ENCODE results near the gene GRB2. TPM values are rescaled to one million over a fixed set of nuclear protein-coding genes. Genes with fewer than 3 reads are reported as not detected.

GRB2 gene
- total RNA-seq, 2 experiments from 2014 or later, result 167 to 179 TPM

DNA sequence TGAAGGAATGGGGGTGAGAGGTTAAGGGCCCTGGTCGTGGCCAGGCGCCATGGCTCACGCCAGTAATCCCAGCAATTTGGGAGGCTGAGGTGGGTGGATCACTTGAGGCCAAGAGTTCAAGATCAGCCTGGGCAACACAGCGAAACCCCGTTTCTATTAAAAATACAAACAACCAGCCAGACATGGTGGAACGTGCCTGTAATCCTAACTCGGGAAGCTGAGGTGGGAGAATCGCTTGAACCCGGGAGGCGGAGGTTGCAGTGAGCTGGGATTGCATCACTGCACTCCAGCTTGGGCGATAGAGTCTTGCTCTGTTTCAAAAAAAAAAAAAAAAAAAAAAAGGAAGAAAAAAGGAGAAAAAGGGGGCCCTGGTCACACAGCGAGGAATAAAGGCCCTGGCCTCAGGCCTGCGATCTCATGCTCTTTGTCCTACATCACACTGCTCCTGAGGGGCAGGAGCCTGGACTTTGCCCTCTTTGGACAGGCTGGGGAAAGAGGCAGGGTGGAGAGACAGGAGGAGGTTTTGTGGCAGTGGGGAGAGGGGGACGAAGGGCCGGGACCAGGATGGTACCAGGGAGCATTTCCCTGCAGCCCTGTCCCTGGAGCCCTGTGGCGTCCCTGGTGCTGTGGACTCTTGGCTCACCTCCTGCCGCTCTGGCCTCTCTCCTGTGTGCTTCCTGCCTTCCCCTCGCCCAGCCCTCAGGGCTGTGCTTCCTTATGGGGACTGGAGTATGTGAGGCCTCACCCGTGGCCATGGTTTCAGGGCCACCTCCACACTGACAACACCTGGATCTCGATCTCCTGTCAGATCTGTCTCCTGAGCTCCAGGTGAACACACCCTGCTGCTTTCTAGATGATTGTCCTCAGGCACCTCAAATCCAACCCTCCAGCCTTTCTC, 96.5 kb downstream of the GRB2 start:
- no peak for DNase-seq
- Mint-ChIP-seq H3K4me1 (ENCODE audit: low read depth) (peaks cover 7% of the 10 kb centered on the region), H3K36me3 (ENCODE audit: low read depth) (no peaks in the 10 kb centered on the region), H3K4me3 (no peak overlapping the region), H3K27me3 (no peaks in the 10 kb centered on the region), H3K27ac (no peak overlapping the region), H3K9me3 (no peaks in the 10 kb centered on the region)
- TF ChIP-seq, protein P1, sequence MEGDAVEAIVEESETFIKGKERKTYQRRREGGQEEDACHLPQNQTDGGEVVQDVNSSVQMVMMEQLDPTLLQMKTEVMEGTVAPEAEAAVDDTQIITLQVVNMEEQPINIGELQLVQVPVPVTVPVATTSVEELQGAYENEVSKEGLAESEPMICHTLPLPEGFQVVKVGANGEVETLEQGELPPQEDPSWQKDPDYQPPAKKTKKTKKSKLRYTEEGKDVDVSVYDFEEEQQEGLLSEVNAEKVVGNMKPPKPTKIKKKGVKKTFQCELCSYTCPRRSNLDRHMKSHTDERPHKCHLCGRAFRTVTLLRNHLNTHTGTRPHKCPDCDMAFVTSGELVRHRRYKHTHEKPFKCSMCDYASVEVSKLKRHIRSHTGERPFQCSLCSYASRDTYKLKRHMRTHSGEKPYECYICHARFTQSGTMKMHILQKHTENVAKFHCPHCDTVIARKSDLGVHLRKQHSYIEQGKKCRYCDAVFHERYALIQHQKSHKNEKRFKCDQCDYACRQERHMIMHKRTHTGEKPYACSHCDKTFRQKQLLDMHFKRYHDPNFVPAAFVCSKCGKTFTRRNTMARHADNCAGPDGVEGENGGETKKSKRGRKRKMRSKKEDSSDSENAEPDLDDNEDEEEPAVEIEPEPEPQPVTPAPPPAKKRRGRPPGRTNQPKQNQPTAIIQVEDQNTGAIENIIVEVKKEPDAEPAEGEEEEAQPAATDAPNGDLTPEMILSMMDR (IDR thresholded peaks at IDR 0.05), result no peak
- ChIA-PET POLR2A (interaction anchor here (0.9 kb wide), 1 partner anchor 12 kb away, joined by 3 read pairs; no protein-coding TSS in a partner anchor), CTCF (interaction anchor here (1.3 kb wide), 1 partner anchor 104 kb away, joined by 6 read pairs; no protein-coding TSS in a partner anchor)
- intact Hi-C loops (cut with micrococcal nuclease), result no loop called here
- no peak for ATAC-seq

GRCh38 chr17:75307957-75308731, 97.3 kb downstream of the GRB2 start:
- intact Hi-C loops (cut with micrococcal nuclease), result no loop called here
- no peaks in the 10 kb centered on the region for H3K27me3 Mint-ChIP-seq
- H3K9me3 Mint-ChIP-seq, result no peaks in the 10 kb centered on the region
- ChIA-PET CTCF (interaction anchor here (1.3 kb wide), 1 partner anchor 105 kb away, joined by 6 read pairs; no protein-coding TSS in a partner anchor), POLR2A (no interaction called here)
- no peaks in the 10 kb centered on the region for H3K36me3 Mint-ChIP-seq (ENCODE audit: low read depth)
- no peak overlapping the region for H3K4me3 Mint-ChIP-seq
- ATAC-seq (no peak), DNase-seq (no peak)
- TF ChIP-seq, protein P1 (IDR thresholded peaks at IDR 0.05), result no peak
- H3K27ac Mint-ChIP-seq, result no peak overlapping the region
- peaks cover 3% of the 10 kb centered on the region for H3K4me1 Mint-ChIP-seq (ENCODE audit: low read depth)

GRCh38 chr17:75301502-75302206, 103.8 kb downstream of the GRB2 start:
- Mint-ChIP-seq H3K4me3 (no peak overlapping the region), H3K27me3 (no peaks in the 10 kb centered on the region), H3K27ac (no peak overlapping the region), H3K36me3 (ENCODE audit: low read depth) (no peaks in the 10 kb centered on the region), H3K9me3 (no peaks in the 10 kb centered on the region), H3K4me1 (ENCODE audit: low read depth) (peaks cover 11% of the 10 kb centered on the region)
- intact Hi-C loops (cut with micrococcal nuclease), result no loop called here
- ChIA-PET CTCF (interaction anchor here (1.6 kb wide), 1 partner anchor 15 kb away, joined by 3 read pairs; no protein-coding TSS in a partner anchor), POLR2A (interaction anchor here (1.1 to 1.4 kb wide), 2 partner anchors 11 to 12 kb away, joined by 3 to 7 read pairs; partner anchors contain the start of gene SLC25A19)
- TF ChIP-seq, protein P1 (IDR thresholded peaks at IDR 0.05), result no peak
- no peak for DNase-seq
- no peak for ATAC-seq

- ATAC-seq, result no peak
- POLR2A ChIA-PET, result interaction anchor here (1.1 kb wide), 1 partner anchor 11 kb away, joined by 3 read pairs; no protein-coding TSS in a partner anchor
- CTCF ChIA-PET, result interaction anchor here (1.1 kb wide), 1 partner anchor 103 kb away, joined by 3 read pairs; no protein-coding TSS in a partner anchor
Observed at GRCh38 chr17:75301049-75301448, 104.4 kb downstream of the GRB2 start.

More at GRCh38 chr17:75301049-75301448, 104.4 kb downstream of the GRB2 start:
- Mint-ChIP-seq H3K4me3 (no peak overlapping the region), H3K27ac (no peak overlapping the region), H3K4me1 (ENCODE audit: low read depth) (peaks cover 14% of the 10 kb centered on the region), H3K9me3 (no peaks in the 10 kb centered on the region), H3K36me3 (ENCODE audit: low read depth) (no peaks in the 10 kb centered on the region), H3K27me3 (no peaks in the 10 kb centered on the region)
- DNase-seq, result no peak
- intact Hi-C loops (cut with micrococcal nuclease), result no loop called here
- TF ChIP-seq, protein P1 (IDR thresholded peaks at IDR 0.05), result no peak
